HFFc6 (cell line): ENCODE results near the gene RALBP1. TPM values are rescaled to one million over a fixed set of nuclear protein-coding genes. Genes with fewer than 3 reads are reported as not detected.

Experiments
- DNase-seq: peaks from one replicate; pipeline ENCODE4 v3.0.0-alpha.2; 2018
- H3K27ac Mint-ChIP-seq: 2 replicates; pipeline ENCODE4 v1.8.0; 2020; ENCODE audit warnings: mild to moderate bottlenecking, mixed read lengths
- H3K27me3 Mint-ChIP-seq: 2 replicates; pipeline ENCODE4 v1.8.0; 2021; ENCODE audit warnings: mild to moderate bottlenecking, moderate library complexity, mixed read lengths; ENCODE audit not compliant: insufficient read depth
- H3K36me3 Mint-ChIP-seq: 2 replicates; pipeline ENCODE4 v1.8.0; 2021; ENCODE audit warnings: low read depth, mixed read lengths
- H3K4me1 Mint-ChIP-seq: 2 replicates; pipeline ENCODE4 v1.8.0; 2020; ENCODE audit warnings: low read depth, mixed read lengths
- H3K4me3 Mint-ChIP-seq: 2 replicates; pipeline ENCODE4 v1.8.0; 2020; ENCODE audit warnings: mild to moderate bottlenecking, moderate library complexity, mixed read lengths
- H3K9me3 Mint-ChIP-seq: 2 replicates; pipeline ENCODE4 v1.8.0; 2020; ENCODE audit warnings: mild to moderate bottlenecking, mixed read lengths
- total RNA-seq, 6 experiments: library from RNA; stranded (reverse); fragmentation: NEBNext Ultra II Directional; extraction: Animal tissue kit (Norgen Biotek cat#: 25700); gene quantifications; 2 replicates in 1 of 6; 3 replicates in 5 of 6; pipeline ENCODE4 v1.2.3, GENCODE V29; 2021
- TF ChIP-seq, protein P1 (sequence below): fragments of 200-600 bp; sonication (generic); IDR thresholded peaks from 2 replicates; pipeline ENCODE4 v1.5.0; 2021; ENCODE audit warnings: antibody characterized with exemption, mild to moderate bottlenecking

RALBP1 gene
- total RNA-seq, 6 experiments from 2014 or later, result 56.9 to 62.8 (median 59.0) TPM

DNA sequence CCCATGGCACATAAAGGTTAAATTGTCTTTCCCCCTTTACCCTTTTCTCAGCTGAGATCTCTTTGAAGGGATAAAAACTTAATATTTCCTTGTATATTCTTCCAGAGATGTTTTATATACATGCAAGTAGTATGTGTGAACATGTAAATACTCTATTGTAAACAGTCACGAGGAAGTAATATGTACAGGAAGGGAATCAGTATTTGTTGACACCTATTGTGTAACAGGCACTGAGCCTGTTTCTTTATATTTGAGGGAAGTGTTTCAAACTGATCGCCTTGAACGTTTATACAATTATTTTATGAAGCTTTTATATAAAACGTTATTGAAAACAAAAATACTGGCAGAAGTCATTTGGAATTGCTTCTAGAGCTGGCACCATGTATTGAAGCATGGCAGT lies 13.2 kb downstream of the RALBP1 start:
- H3K27me3 Mint-ChIP-seq, result no peaks in the 10 kb centered on the region
- peaks cover 9% of the 10 kb centered on the region for H3K36me3 Mint-ChIP-seq
- no peak overlapping the region for H3K4me3 Mint-ChIP-seq
- no peak overlapping the region for H3K27ac Mint-ChIP-seq
- TF ChIP-seq, protein P1, sequence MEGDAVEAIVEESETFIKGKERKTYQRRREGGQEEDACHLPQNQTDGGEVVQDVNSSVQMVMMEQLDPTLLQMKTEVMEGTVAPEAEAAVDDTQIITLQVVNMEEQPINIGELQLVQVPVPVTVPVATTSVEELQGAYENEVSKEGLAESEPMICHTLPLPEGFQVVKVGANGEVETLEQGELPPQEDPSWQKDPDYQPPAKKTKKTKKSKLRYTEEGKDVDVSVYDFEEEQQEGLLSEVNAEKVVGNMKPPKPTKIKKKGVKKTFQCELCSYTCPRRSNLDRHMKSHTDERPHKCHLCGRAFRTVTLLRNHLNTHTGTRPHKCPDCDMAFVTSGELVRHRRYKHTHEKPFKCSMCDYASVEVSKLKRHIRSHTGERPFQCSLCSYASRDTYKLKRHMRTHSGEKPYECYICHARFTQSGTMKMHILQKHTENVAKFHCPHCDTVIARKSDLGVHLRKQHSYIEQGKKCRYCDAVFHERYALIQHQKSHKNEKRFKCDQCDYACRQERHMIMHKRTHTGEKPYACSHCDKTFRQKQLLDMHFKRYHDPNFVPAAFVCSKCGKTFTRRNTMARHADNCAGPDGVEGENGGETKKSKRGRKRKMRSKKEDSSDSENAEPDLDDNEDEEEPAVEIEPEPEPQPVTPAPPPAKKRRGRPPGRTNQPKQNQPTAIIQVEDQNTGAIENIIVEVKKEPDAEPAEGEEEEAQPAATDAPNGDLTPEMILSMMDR, result no peak
- H3K9me3 Mint-ChIP-seq, result peaks cover 4% of the 10 kb centered on the region; the same call in 1 of the 2 replicates
- no peak for DNase-seq
- H3K4me1 Mint-ChIP-seq, result peaks cover 8% of the 10 kb centered on the region

DNA sequence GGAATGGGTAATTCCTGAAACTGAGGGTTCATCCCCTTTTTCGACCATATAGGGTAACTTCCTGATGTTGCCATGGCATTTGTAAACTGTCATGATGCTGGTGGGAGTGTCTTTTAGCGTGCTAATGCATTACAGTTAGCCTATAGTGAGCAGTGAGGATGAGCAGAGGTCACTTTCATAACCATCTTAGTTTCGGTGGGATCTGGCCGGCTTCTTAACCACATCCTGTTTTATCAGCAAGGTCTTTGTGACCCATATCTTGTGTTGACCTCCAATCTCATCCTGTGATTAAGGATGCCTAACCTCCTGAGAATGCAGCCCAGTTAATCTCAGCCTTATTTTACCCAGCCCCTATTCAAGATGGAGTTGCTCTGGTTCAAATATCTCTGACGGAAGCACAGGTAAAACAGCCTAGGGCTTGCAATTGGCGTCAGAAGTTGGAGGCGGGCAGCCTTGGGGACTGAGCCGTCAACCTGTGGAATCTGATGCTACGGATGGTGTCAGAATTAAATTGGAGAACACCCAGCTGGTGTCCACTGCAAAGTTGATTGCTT lies 19.5 kb downstream of the RALBP1 start:
- Mint-ChIP-seq H3K27me3 (no peaks in the 10 kb centered on the region; the same call in 1 of the 2 replicates), H3K4me1 (peaks cover 29% of the 10 kb centered on the region), H3K4me3 (no peak overlapping the region), H3K9me3 (peaks cover 4% of the 10 kb centered on the region; the same call in 1 of the 2 replicates), H3K36me3 (peaks cover 21% of the 10 kb centered on the region), H3K27ac (peak overlapping the region; percentile 58)
- DNase-seq, result peak; percentile 45
- TF ChIP-seq, protein P1, result no peak

DNA sequence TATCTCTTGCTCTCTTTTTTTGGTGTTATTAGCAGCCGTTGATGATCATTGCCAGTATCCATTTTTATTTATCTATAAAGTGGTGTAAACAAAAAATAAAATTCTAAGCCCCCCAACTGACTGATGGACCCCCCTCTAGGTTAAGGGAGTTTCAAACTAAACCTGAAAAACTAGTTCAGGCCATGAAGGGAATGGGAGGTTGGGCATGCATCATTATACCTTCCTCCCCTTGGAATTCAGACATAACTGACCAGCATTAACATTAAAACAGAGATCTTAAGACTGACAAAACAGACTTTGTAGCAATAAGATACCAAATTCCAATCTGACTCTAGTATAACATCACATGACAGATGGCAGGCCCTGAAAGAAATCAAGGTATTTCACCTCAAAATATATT lies 20.2 kb downstream of the RALBP1 start:
- Mint-ChIP-seq H3K27ac (peak overlapping the region; percentile 41; the same call in 1 of the 2 replicates), H3K9me3 (peaks cover 4% of the 10 kb centered on the region; the same call in 1 of the 2 replicates), H3K36me3 (peaks cover 23% of the 10 kb centered on the region), H3K27me3 (no peaks in the 10 kb centered on the region; the same call in 1 of the 2 replicates), H3K4me1 (peaks cover 29% of the 10 kb centered on the region), H3K4me3 (no peak overlapping the region)
- TF ChIP-seq, protein P1, result no peak
- DNase-seq, result no peak

DNA sequence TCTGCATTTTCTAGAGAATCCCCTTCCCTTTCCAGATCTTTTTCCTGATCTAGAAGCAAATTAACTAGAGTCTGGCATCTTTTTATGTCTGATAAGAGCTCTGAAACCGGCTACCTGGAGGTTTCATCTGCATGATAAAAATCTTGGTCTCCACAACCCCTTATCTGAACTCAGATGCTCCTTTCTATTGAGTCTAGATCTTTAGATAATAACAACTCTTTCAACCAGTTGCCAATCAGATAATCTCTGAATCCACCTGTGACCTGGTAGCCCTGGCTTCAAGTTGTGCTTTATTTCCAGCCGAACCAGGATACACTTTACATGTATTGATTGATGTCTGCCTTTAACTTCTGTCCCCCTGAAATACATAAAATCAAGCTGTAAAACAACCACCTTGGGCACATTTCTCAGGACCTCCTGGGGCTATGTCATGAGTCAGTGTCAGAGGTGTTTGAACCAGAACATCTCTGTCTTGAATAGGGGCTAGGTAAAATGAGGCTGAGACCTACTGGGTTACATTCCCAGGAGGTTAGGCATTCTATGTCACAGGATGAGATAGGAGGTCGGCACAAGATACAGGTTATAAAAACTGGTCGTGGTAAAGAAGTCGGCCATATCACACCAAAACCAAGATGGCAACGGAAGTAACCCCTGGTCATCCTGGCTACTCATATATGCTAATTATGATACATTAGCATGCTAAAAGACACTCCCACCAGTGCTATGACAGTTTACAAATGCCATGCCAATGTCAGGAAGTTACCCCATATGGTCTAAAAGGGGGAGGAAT lies 20.8 kb downstream of the RALBP1 start:
- Mint-ChIP-seq H3K9me3 (no peaks in the 10 kb centered on the region), H3K27ac (no peak overlapping the region), H3K4me1 (peaks cover 29% of the 10 kb centered on the region), H3K36me3 (peaks cover 25% of the 10 kb centered on the region), H3K27me3 (no peaks in the 10 kb centered on the region; the same call in 1 of the 2 replicates), H3K4me3 (no peak overlapping the region)
- TF ChIP-seq, protein P1, result no peak
- DNase-seq, result no peak

DNA sequence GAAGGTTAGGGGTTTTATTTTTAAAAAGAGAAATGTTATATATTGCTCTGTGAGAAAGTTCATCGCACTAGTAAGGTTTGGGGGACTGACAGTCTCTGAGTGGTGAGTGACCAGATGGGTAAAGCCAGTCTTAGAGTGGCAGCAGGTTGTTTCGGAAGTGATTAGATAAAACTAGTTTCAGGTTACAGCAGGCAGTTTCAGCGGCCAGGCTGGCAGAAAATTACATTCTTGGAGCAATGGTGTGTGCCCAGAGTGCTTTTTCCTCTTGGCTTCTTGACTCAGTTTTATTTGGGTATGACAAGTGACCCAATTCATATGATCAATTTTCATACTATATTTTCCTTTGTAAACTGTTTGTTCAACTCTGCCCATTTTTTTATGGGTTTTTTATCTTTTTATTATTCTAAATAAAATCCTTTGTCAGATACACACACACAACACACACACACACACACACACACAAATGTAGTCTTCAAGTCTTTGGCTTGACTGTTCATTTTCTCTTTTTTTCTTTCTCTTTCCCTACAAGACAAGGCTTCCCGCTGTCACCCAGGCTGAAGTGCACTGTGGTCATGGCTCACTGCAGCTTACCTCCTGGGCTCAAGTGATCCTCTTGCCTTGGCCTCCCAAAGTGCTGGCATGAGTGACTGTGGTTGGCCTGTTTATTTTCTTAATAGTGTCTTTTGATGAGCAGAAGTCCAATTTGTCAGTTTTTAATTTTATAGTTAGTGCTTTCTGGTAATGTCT lies 30.9 kb downstream of the RALBP1 start:
- Mint-ChIP-seq H3K4me3 (no peak overlapping the region), H3K27me3 (no peaks in the 10 kb centered on the region), H3K36me3 (peaks cover 24% of the 10 kb centered on the region), H3K9me3 (peaks cover 18% of the 10 kb centered on the region), H3K4me1 (peaks cover 27% of the 10 kb centered on the region), H3K27ac (no peak overlapping the region)
- TF ChIP-seq, protein P1, result no peak
- DNase-seq, result no peak
